NCI-H1092 treated with DMSO at 0.1 percent for 48 hours (cell line): ENCODE data around the gene LITAF.
"Not testable (repeated sequence)": the region's sequence is repeated elsewhere in the genome, so short reads cannot be mapped to it uniquely, and the experiment has no call there.

Experiments
- DNase-seq: peaks from one replicate; lab custom pipeline; 2025; lab: John Stamatoyannopoulos, UW

The LITAF gene

DNA sequence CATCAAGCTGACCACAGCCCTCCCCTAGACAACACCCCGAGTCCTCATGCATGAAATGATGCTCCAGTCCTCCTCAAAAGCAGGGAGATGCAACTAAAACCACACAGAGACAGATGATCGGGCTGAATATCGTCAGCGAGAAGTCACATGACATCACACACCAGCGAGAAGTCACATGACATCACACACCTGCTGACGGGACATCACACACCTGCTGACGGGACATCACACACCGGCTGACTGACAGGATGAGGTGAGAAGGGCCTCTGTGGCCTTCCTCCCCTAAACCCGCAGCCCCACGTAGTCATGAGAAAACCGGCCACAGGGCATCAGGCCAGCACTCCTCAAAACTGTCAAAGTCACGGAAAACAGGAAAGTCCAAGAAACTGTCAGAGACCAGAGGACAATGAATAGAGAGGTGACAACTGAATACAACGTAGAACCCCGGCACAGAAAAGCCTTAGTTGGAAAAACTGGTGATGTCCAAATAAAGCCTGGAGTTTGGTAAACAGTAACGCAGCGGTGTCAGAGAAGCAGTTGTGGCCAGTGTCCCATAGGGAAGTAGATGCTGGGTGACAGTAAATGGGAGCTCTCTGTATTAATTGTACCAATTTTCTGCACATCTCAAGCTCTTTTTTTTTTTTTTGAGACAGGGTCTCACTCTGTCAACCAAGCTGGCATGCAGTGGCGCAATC lies 14.3 kb downstream of the LITAF start:
- no peak for DNase-seq

- DNase-seq, result no peak
Measured at GRCh38 chr16:11571549-11571948, 15.2 kb downstream of the LITAF start.

DNA sequence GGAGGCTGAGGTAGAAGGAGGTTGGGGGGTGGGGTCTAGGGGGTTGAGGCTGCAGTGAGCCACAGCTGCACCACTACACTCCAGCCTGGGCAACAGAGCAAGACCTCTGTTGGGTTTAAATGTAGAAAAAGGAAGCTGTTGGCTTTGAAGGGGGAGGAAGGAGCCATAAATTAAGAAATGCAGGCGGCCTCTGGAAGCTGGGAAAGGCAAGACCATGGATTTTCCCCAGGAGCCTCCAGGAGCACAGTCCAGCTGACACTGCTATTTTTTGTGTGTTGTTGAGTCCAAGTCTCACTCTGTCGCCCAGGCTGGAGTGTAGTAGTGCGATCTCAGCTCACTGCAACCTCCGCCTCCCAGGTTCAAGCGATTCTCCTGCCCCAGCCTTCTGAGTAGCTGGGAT lies 15.9 kb downstream of the LITAF start:
- DNase-seq, result no peak

DNA sequence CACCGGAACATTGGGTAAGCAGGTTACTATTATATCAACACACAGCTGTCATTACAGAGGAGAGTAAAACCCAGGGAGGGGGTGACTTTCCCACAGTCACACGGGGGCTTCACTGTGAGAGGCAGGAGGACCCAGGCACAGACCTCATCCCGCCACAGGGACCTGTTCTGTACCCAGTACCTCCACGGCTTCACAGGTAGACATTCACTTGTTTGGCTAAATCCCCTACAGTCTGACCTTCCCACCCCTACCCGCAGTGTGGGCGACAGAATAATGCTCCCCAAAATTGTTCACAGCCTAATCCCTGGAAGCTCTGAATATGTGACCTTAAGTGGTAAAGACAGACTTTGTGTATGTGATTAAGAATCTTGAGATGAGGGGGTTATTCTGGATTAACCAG lies 16.5 kb downstream of the LITAF start:
- DNase-seq, result no peak

GRCh38 chr16:11566398-11566797 lies 20.3 kb downstream of the LITAF start:
- DNase-seq, result no peak

GRCh38 chr16:11565665-11566064 lies 21.1 kb downstream of the LITAF start:
- no peak for DNase-seq

GRCh38 chr16:11564046-11564926 lies 22.4 kb downstream of the LITAF start:
- no peak for DNase-seq

GRCh38 chr16:11563493-11564040 lies 23.2 kb downstream of the LITAF start:
- DNase-seq, result no peak

GRCh38 chr16:11562941-11563340 lies 23.8 kb downstream of the LITAF start:
- DNase-seq, result no peak

GRCh38 chr16:11562411-11562810 lies 24.3 kb downstream of the LITAF start:
- DNase-seq, result no peak

- no peak for DNase-seq
Measured at GRCh38 chr16:11561856-11562255, 24.9 kb downstream of the LITAF start.

DNA sequence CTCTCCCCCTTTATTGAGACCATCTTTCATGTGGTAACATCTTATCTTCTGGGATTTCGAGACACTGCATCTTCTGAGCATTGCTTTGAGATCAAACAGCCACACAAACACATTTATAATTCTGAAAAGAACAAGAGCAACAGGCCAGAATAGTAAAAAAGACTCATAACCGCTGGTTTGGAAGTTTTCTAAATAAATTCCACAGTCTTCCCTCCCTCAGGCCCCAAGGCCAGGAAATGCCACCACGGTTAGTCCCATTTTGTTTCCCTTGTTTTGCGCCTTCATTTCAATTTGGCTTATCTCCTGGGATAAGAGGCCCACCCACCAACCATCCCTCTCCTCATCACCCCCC lies 25.3 kb downstream of the LITAF start:
- no peak for DNase-seq

- no peak for DNase-seq
Measured at GRCh38 chr16:11560701-11561453, 25.8 kb downstream of the LITAF start.

- DNase-seq, result not testable (repeated sequence)
Measured at GRCh38 chr16:11558308-11558823, 28.4 kb downstream of the LITAF start.

DNA sequence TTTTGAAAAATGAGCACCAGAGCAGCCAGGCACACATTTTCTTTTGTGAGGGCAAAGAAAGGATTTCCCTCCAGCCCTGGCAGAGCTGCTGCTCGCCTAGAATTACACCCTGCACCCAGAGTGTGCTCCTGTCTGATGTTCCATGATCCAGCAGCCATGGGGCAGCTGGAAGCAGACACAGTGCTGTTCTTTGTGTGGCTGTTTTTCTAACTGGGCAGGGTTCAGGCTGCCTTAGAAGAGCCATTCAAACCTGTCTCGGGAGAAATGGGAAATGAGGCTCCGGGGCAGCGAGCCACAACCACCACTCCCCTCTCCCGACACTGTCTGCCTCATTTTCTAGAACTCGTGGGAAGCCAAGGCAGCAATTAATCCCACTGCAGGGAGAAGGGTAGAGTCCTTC lies 28.9 kb downstream of the LITAF start:
- no peak for DNase-seq

- DNase-seq, result no peak
Measured at GRCh38 chr16:11556945-11557720, 29.6 kb downstream of the LITAF start.

- no peak for DNase-seq
Measured at GRCh38 chr16:11556214-11556819, 30.4 kb downstream of the LITAF start.

DNA sequence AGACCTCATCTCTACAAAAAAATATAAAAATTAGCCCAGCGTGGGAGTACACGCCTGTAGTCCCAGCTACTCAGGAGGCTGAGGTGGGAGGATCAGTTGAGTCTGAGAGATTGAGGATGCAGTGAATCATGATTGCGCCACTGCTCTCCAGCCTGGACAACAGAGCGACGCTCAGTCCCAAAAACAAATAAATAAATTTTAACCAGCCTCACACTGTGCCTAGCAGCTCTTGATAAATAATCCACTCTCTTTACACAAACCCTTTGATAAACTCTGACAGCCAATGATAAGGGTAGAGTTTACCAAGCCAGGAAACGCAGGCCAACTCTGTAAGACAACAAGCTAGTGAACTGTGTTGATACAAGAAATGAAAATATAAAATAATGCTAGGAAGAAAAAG lies 32.7 kb downstream of the LITAF start:
- DNase-seq, result no peak

DNA sequence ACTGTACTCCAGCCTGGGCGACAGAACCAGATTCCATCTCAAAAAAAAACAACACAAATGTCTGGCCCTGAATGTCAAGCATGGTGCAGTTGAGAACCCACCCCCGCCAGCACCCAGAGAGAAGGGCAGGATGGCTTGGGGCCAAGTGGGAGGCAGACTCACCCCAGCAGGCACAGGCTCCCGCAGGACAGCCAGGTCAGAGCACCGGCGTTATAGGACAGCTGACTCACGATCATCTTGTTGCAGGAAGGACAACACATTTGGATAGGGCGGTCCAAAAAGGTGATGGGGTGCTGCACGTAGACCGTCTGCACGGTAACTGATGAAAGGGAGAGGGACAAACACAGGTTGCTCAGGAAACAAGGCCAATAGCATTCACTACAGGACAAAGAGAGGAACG lies 33.3 kb downstream of the LITAF start:
- DNase-seq, result no peak

DNA sequence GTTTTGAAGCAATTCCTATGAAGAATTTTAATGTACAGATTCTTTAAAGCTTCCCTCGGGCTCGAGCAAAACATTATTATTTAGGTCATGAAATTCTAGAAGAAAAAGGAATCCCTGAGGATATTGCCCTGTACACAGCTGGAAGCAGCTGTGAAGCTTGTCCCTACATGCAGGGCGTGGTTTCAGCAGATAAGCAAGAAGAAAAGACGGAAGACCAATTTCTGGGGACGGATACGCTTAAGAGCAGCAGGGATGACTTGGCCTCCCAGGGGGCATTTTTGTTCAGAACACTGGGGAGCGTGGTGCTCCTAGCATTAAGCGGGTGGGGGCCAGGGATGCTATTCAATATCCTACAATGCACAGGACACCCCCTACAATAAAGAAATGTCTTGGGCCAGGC lies 34.3 kb downstream of the LITAF start:
- no peak for DNase-seq

DNA sequence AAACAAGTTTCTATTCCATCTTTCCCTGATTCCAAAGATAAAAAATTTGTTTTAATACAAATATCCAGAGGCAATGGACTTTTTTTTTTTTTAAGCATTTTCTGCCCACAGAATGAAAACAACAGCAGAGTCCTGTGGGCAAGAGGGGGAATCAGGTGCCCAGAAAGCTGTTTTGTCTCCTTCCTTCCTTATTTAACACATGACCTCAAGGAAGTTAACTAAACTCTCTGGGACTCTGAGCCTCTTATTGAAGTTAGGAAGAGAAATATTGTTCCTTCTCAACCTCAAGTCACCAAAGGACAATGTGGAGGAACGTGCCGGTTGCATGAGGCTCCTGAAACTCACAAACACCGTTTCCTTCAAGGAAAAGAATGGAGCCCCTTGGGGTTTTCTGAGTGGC lies 34.9 kb downstream of the LITAF start:
- DNase-seq, result no peak
